HepG2 (cell line): ENCODE data around the gene HPCAL1. TPM values are rescaled to one million over a fixed set of nuclear protein-coding genes. Genes with fewer than 3 reads are reported as not detected.

Experiments used
- ATF5 ChIP-seq: sonication (generic); formaldehyde crosslinking; IDR thresholded peaks from 2 replicates; pipeline ENCODE4 v1.4.0; 2020; ENCODE audit warnings: mild to moderate bottlenecking, low read depth, missing genetic modification reagents
- DPF2 ChIP-seq: sonication (generic); formaldehyde crosslinking; IDR thresholded peaks from 2 replicates; pipeline ENCODE4 v1.4.0; 2020; ENCODE audit warnings: mild to moderate bottlenecking, low read depth, missing genetic modification reagents, borderline replicate concordance
- GLMP ChIP-seq: sonication (generic); formaldehyde crosslinking; IDR thresholded peaks from 2 replicates; pipeline ENCODE4 v1.9.0; 2021; ENCODE audit warnings: missing genetic modification reagents, mild to moderate bottlenecking, borderline replicate concordance
- RBAK ChIP-seq: sonication (generic); formaldehyde crosslinking; IDR thresholded peaks from 2 replicates; pipeline ENCODE4 v1.5.1; 2020; ENCODE audit warnings: mild to moderate bottlenecking, missing genetic modification reagents
- SAFB2 ChIP-seq: sonication (generic); formaldehyde crosslinking; IDR thresholded peaks from 2 replicates; pipeline ENCODE4 v1.5.1; 2020; ENCODE audit warnings: missing genetic modification reagents, low read depth, mild to moderate bottlenecking, borderline replicate concordance
- SMAD9 ChIP-seq: sonication (generic); formaldehyde crosslinking; IDR thresholded peaks from 2 replicates; pipeline ENCODE4 v1.5.1; 2020; ENCODE audit warnings: mild to moderate bottlenecking, missing genetic modification reagents
- SP4 ChIP-seq: sonication (generic); formaldehyde crosslinking; IDR thresholded peaks from 2 replicates; pipeline ENCODE4 v1.8.1; 2023; ENCODE audit warnings: mild to moderate bottlenecking, missing genetic modification reagents
- SPEN ChIP-seq: sonication (generic); formaldehyde crosslinking; IDR thresholded peaks from 2 replicates; pipeline ENCODE4 v1.5.1; 2020; ENCODE audit warnings: low read depth, mild to moderate bottlenecking, missing genetic modification reagents
- TAF1 ChIP-seq: sonication (generic); formaldehyde crosslinking; IDR thresholded peaks from 2 replicates; pipeline ENCODE4 v1.4.0; 2020; ENCODE audit warnings: missing genetic modification reagents
- XRCC5 ChIP-seq: fragments of 200-400 bp; formaldehyde crosslinking; optimal IDR thresholded peaks from 2 replicates; pipeline ENCODE3; 2017; ENCODE audit warnings: mild to moderate bottlenecking, low read length
- ZBTB34 ChIP-seq: sonication (generic); formaldehyde crosslinking; IDR thresholded peaks from 2 replicates; pipeline ENCODE4 v1.8.0; 2022; ENCODE audit warnings: mild to moderate bottlenecking, missing genetic modification reagents
- ZMYM2 ChIP-seq: sonication (generic); formaldehyde crosslinking; IDR thresholded peaks from 2 replicates; pipeline ENCODE4 v1.8.0; 2022; ENCODE audit warnings: mild to moderate bottlenecking, missing genetic modification reagents
- ZNF256 ChIP-seq: sonication (generic); formaldehyde crosslinking; conservative IDR thresholded peaks from 2 replicates; pipeline ENCODE4 v1.4.0; 2020; ENCODE audit warnings: missing genetic modification reagents
- ZNF260 ChIP-seq: sonication (generic); formaldehyde crosslinking; IDR thresholded peaks from 2 replicates; pipeline ENCODE4 v1.4.0; 2020; ENCODE audit warnings: missing genetic modification reagents, low read depth, mild to moderate bottlenecking, borderline replicate concordance
- ZNF263 ChIP-seq: sonication (generic); formaldehyde crosslinking; IDR thresholded peaks from 2 replicates; pipeline ENCODE4 v1.4.0; 2020; ENCODE audit warnings: missing genetic modification reagents
- ZNF281 ChIP-seq: sonication (generic); formaldehyde crosslinking; IDR thresholded peaks from 2 replicates; pipeline ENCODE4 v1.4.0; 2020; ENCODE audit warnings: missing genetic modification reagents, borderline replicate concordance
- ZNF569 ChIP-seq: sonication (generic); formaldehyde crosslinking; IDR thresholded peaks from 2 replicates; pipeline ENCODE4 v1.5.0; 2020; ENCODE audit warnings: mild to moderate bottlenecking, missing genetic modification reagents, moderate library complexity, borderline replicate concordance
- polyA plus RNA-seq, 8 experiments: library from polyadenylated mRNA; depleted of rRNA in 3 of 8; stranded (reverse) in 7 of 8; unstranded in 1 of 8; fragments of >200 nt; fragmentation: Illumina TruSeq in 4 of 8; extraction: Trizol in 4 of 8; gene quantifications; 2 replicates each; pipeline versions ENCODE4 v1.2.1 to v1.2.3, GENCODE V29; 2011 to 2016; ENCODE audit warnings: low read depth in 4 of 8, missing spikeins in 1 of 8, mixed read lengths in 1 of 8; ENCODE audit not compliant: insufficient read depth in 1 of 8
- total RNA-seq, 5 experiments: library from RNA; depleted of rRNA; stranded (reverse); fragments of >200 nt; fragmentation: Illumina TruSeq; extraction: Trizol; gene quantifications; 2 replicates each; pipeline ENCODE4 v1.2.3, GENCODE V29; 2016; ENCODE audit warnings: low read depth in 1 of 5

Gene HPCAL1
- total and polyA plus RNA-seq, 2 of the 13 experiments (the other 11 are each of a cell fraction or from before 2014, with no cell fraction given): 29.5 to 29.9 TPM

- no peak for TF ChIP-seq ATF5 (CRISPR knock-in tag)
- TF ChIP-seq SPEN (CRISPR knock-in tag): 0 out of 2 replicates have a peak, but pooled peaks have one; percentile 6
- no peak; the same call in 1 of the 2 replicates for TF ChIP-seq SAFB2 (CRISPR knock-in tag)
- no peak for TF ChIP-seq ZNF263 (CRISPR knock-in tag)
- TF ChIP-seq TAF1 (CRISPR knock-in tag): no peak
- no peak for TF ChIP-seq ZMYM2 (CRISPR knock-in tag)
- TF ChIP-seq DPF2 (CRISPR knock-in tag): no peak; the same call in 1 of the 2 replicates
- TF ChIP-seq GLMP (CRISPR knock-in tag): no peak
- TF ChIP-seq SMAD9 (CRISPR knock-in tag): peak; percentile 44; the same call in 1 of the 2 replicates
- TF ChIP-seq ZBTB34: no peak; the same call in 1 of the 2 replicates
- no peak for TF ChIP-seq ZNF260 (CRISPR knock-in tag)
- no peak for TF ChIP-seq RBAK
- TF ChIP-seq ZNF569: no peak
- 0 out of 2 replicates have a peak, but pooled peaks have one; percentile 11 for TF ChIP-seq SP4 (CRISPR knock-in tag)
- TF ChIP-seq ZNF281 (CRISPR knock-in tag): peak; percentile 82; the same call in 1 of the 2 replicates
- peak; percentile 31 for TF ChIP-seq XRCC5
- no peak for TF ChIP-seq ZNF256 (CRISPR knock-in tag)
These were observed 24.2 kb downstream of the HPCAL1 start (continued) for GRCh38 chr2:10326707-10327594.
